GM18519 (cell line): ENCODE measurements around the gene CACNB4.
"Not testable (repeated sequence)": the region's sequence is repeated elsewhere in the genome, so short reads cannot be mapped to it uniquely, and the experiment has no call there.

Experiments used
- ATAC-seq: cut with Tn5 transposase; IDR thresholded peaks from one replicate; pipeline ENCODE4 v1.9.1; 2021; ENCODE audit warnings: mild to moderate bottlenecking, moderate library complexity; ENCODE audit not compliant: unreplicated experiment, low FRiP score

Gene CACNB4

DNA sequence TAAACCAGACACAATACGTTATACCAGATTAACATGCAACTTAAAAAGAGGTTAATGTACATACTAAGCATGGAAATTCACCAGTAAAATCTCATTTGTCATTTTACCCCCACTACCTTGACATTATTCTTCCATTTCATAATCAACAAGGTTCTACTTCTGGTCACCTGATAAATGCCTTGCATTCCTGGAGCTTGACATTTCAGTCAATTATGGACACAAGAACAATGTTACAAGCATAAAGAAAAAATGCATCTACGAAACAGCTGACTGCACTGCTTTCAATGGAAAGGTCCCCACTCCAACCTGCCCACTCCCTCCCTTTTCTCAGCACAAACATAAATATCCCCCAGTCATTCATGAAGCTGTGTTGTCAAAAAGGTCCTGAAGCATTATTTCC, 302.1 kb downstream of the CACNB4 start:
- ATAC-seq, result no peak

DNA sequence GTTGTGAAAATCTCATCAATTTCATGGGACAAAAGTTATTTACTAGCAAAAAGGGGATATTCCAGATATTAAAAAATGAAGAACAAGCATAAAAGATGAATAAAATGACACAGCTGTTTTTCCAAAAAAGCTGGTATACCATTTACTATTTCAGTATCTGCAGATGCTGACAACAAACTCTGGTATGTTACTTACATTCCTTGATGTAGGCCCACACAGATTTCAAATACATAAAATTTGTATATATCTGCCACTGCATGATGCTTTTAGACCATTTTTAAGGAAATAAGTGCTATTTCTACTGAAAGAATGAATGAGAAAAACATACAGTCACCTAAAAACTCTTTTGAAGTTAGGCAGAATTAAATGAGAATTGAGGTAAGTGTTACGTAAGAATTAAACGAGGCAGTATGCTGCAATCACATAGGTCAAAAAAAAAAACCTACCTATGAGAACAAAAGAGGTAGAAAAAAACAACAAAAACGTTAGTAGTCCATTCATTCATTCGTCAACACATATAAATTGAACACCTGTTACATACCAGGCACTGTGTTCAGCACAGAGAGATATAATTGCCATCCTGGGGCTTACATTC, 303.1 kb downstream of the CACNB4 start:
- ATAC-seq, result no peak

- ATAC-seq, result not testable (repeated sequence)
Measured at GRCh38 chr2:151794422-151794821, 304.4 kb downstream of the CACNB4 start.

GRCh38 chr2:151793123-151793522, 305.7 kb downstream of the CACNB4 start:
- ATAC-seq, result no peak

DNA sequence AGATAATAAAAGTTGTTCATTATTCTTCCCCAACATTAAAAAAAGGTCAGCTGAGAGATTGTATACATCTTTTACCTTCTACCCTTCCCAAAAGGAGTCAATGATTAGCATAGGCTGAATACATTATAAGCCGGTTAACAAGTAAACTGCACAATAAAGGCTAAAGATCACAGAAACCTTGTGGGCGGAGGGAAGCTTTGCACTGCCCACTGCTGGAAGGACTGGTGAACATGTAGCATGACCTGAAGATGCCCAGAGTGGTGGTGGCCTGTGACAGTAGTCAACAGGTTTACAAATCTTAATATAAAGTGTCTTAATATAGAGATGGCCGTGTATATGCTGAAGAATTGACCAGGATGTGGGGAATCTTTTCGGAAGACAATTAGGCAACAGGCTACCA, 306.3 kb downstream of the CACNB4 start:
- ATAC-seq, result no peak

DNA sequence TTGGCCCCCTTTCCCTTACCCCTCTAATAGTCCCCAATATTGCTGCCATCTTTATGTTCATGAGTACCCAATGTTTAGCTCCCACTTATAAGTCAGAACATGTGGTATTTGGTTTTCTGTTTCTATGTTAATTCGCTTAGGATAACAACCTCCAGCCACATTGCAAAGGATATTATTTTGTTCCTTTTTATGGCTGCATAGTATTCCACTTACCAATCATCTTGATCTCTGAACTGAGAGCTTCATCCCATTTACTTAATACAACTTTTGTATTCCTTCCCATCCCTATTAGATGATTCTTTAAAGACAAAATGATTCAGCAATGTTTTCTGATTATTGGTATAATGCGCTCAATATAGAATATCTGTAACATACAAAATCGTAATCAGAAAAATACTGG, 307.3 kb downstream of the CACNB4 start:
- ATAC-seq, result no peak

DNA sequence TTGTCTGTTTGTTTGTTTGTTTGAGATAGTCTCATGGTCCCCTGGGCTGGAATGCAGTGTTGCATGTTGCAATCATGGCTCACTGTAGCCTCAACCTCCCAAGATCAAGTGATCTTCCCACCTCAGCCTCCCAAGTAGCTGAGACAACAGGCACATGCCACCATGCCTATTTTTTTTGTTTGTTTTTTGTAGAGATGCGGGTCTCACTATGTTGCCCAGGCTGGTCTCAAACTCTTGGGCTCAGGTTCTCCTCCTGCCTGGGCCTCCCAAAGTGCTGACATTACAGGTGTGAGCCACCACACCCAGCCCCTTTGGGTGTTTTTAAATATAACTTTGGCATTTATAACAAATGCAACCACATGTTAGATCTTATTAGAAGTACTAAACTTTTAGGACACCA, 308.2 kb downstream of the CACNB4 start:
- ATAC-seq, result no peak

DNA sequence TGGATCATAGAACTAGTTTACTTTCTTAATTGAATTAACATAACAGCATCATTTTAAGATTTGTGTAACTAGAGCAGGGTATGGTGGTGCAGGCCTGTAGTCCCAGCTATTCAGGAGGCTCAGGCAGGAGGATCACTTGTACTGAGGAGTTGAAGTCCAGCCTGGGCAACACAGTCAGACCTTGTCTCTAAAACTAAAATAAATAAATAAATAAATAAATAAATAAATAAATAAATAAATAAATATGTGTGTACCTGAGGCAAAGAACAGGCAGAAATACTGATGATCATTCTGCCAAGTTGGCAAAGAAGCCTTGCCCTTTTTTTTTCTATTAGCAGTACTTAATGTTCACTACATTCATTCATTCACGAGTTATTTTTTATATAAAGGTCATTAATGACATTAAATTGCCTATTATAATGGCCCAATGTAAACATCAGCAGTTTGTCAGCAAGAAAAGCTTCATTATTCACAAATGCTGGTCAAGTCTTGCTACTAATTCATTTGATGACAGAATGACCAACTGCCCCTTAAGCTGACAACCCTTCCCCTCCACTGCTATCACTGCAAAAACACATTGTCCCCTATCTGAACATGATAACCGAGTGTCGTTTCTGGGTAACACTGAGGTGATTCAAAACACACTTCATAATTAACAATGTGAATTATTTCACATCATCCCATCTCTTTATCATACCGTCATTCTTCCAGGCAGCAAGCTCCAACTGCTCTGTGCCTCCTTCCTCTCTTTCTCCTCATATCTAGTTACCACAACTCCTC, 309.6 kb downstream of the CACNB4 start:
- ATAC-seq, result no peak

DNA sequence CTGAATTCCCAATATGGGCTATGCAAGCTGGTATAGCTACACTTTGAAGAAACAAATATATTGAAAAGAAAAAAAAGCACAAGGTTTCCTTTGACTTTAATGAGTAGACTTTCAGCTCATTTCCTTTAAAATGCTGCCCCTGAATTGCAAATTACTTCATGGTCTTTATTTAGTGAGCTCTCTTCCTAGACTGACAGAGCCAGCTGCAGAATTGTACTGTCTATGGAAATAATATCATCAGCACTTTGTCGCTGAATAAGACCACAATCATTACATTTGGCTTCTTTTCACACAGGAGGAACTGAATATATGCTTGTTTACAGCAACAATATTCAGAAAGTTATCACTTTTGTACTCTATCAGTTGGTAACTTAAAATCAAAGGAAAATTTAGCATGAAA, 312.4 kb downstream of the CACNB4 start:
- no peak for ATAC-seq

GRCh38 chr2:151786077-151786476, 312.8 kb downstream of the CACNB4 start:
- ATAC-seq, result no peak

GRCh38 chr2:151783133-151783520, 315.7 kb downstream of the CACNB4 start:
- no peak for ATAC-seq
